RWPE1 (cell line): Measurements from ENCODE around the gene EYS.

ENCODE experiments used
- CTCF ChIA-PET: fragments of 350-600 bp; sonication (Branson Sonifier 250); formaldehyde crosslinking; extraction: SDS; loops from one replicate; lab custom pipeline; 2021; lab: Yijun Ruan, JAX
- POLR2A ChIA-PET: fragments of 400-600 bp; formaldehyde crosslinking; extraction: SDS; loops from one replicate; lab custom pipeline; 2020; ENCODE audit warnings: antibody characterized with exemption; ENCODE audit not compliant: low non-redundant PET; lab: Yijun Ruan, JAX
- DNase-seq: peaks from one replicate; pipeline ENCODE4 v3.0.0; 2012; ENCODE audit warnings: low spot score
- H3K27ac ChIP-seq: fragments of 450-650 bp; 2 replicates; pipeline ENCODE4 v1.5.1; 2017
- CTCF ChIP-seq: fragments of 450-650 bp; conservative IDR thresholded peaks from 2 replicates; pipeline ENCODE4 v1.5.1; 2017; ENCODE audit warnings: low read depth, mild to moderate bottlenecking

Gene EYS

GRCh38 chr6:65170273-65170672, 536.8 kb downstream of the EYS start:
- TF ChIP-seq CTCF = no peak
- ChIA-PET CTCF (no interaction called here), POLR2A (no interaction called here)
- no peak overlapping the region for H3K27ac ChIP-seq
- DNase-seq = peak; percentile 0

- POLR2A ChIA-PET = no interaction called here
- TF ChIP-seq CTCF = no peak
- CTCF ChIA-PET = no interaction called here
- no peak overlapping the region for H3K27ac ChIP-seq
- DNase-seq = no peak
Observed at GRCh38 chr6:65161661-65162060, 545.4 kb downstream of the EYS start.

- no peak for DNase-seq
- no peak for TF ChIP-seq CTCF
- CTCF ChIA-PET = no interaction called here
- no peak overlapping the region for H3K27ac ChIP-seq
- POLR2A ChIA-PET = no interaction called here
Observed at GRCh38 chr6:65157025-65157424, 550.0 kb downstream of the EYS start.

- H3K27ac ChIP-seq = no peak overlapping the region
- TF ChIP-seq CTCF = no peak
- ChIA-PET CTCF (no interaction called here), POLR2A (no interaction called here)
- no peak for DNase-seq
Observed at GRCh38 chr6:65155083-65155482, 551.9 kb downstream of the EYS start.

GRCh38 chr6:65149841-65150240, 557.2 kb downstream of the EYS start:
- CTCF ChIA-PET = interaction anchor here (0.6 kb wide), 1 partner anchor 267 kb away, joined by 3 read pairs; no protein-coding TSS in a partner anchor
- no peak overlapping the region for H3K27ac ChIP-seq
- TF ChIP-seq CTCF = no peak
- POLR2A ChIA-PET = no interaction called here
- DNase-seq = no peak

GRCh38 chr6:65148839-65149238, 558.2 kb downstream of the EYS start:
- ChIA-PET CTCF (no interaction called here), POLR2A (no interaction called here)
- no peak for DNase-seq
- no peak overlapping the region for H3K27ac ChIP-seq
- TF ChIP-seq CTCF = no peak

GRCh38 chr6:65135567-65135966, 571.5 kb downstream of the EYS start:
- no peak overlapping the region for H3K27ac ChIP-seq
- ChIA-PET CTCF (no interaction called here), POLR2A (no interaction called here)
- DNase-seq = no peak
- no peak for TF ChIP-seq CTCF
